Lower leg skin (tissue), 3 donors: ENCODE results near the gene BNIP5.

Experiments used
- POLR2A ChIP-seq, 2 donors: fragments of 450-650 bp; IDR thresholded peaks; one replicate each; pipeline ENCODE4 v1.6.1; 2016 to 2017; ENCODE audit warnings: antibody characterized with exemption in 2 of 2, mild to moderate bottlenecking in 1 of 2, moderate library complexity in 1 of 2
- TF ChIP-seq, protein P1 (sequence below), 3 donors: fragments of 450-650 bp; IDR thresholded peaks; one replicate each; pipeline ENCODE4 v1.5.1; 2016; ENCODE audit warnings: antibody characterized with exemption in 3 of 3, mild to moderate bottlenecking in 3 of 3, moderate library complexity in 2 of 3

DNA sequence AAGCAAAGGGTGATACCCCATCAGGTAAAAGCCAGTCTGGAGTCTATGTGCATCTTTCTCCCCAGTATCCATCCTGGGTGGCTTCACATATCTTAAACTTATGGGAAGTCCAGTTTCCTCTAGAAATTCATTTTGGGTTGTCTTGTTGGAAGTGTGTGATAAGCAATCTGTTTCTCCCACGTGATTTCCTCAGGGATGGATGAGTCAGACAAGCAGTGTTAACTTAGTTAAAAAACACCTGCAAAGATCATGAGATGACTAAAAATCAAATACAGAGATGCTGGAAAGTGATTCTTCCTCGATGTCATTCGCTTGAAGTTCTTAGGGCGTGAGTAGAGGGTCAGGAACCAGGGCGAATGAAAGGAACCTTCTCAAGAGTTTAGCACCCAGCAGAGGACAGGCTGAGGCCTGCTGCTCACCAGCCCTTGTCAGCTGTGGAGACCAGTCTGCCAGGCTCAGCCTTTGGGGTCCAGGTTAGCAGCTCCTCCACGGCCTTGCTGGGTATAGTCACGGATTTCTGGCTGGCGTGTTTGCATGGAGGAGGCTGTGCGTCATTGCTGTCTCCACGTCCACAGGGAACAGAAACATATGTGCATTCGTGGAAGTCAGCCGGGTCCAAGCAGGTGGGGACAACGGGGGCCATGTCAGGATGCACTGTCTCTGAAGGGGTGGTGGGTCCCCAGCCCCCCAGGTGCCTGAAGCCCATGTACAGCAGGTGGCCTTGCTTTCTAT is 69.6 kb downstream of the BNIP5 start:
- TF ChIP-seq, protein P1, sequence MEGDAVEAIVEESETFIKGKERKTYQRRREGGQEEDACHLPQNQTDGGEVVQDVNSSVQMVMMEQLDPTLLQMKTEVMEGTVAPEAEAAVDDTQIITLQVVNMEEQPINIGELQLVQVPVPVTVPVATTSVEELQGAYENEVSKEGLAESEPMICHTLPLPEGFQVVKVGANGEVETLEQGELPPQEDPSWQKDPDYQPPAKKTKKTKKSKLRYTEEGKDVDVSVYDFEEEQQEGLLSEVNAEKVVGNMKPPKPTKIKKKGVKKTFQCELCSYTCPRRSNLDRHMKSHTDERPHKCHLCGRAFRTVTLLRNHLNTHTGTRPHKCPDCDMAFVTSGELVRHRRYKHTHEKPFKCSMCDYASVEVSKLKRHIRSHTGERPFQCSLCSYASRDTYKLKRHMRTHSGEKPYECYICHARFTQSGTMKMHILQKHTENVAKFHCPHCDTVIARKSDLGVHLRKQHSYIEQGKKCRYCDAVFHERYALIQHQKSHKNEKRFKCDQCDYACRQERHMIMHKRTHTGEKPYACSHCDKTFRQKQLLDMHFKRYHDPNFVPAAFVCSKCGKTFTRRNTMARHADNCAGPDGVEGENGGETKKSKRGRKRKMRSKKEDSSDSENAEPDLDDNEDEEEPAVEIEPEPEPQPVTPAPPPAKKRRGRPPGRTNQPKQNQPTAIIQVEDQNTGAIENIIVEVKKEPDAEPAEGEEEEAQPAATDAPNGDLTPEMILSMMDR (IDR thresholded peaks at IDR 0.05): no peak
- TF ChIP-seq POLR2A (IDR thresholded peaks at IDR 0.05): no peak
